GM23338 (cell line): ENCODE data around the gene SYNDIG1. TPM values are rescaled to one million over a fixed set of nuclear protein-coding genes. Genes with fewer than 3 reads are reported as not detected.

Experiments used
- ATAC-seq: fragments of 200-7000 bp; cut with Tn5 transposase; 3 replicates; pipeline ENCODE4 v1.9.1; 2020
- DNase-seq: peaks from one replicate; pipeline ENCODE4 v3.0.0-alpha.2; 2015; ENCODE audit warnings: low spot score
- H2AFZ ChIP-seq: fragments of 200-600 bp; sonication (generic); 2 replicates; pipeline ENCODE4 v1.8.0; 2016; ENCODE audit warnings: antibody characterized with exemption, mild to moderate bottlenecking, moderate library complexity
- H3F3A ChIP-seq: fragments of 200-600 bp; sonication (generic); replicated peaks from 2 replicates; pipeline ENCODE4 v1.8.0; 2017; ENCODE audit warnings: antibody characterized with exemption, mixed run types, low read depth
- H3K27ac ChIP-seq: fragments of 200-600 bp; sonication (generic); 2 replicates; pipeline ENCODE4 v1.6.1; 2016; ENCODE audit warnings: low read depth
- H3K27me3 ChIP-seq: fragments of 200-600 bp; sonication (generic); 2 replicates; pipeline ENCODE4 v1.8.0; 2016; ENCODE audit warnings: mild to moderate bottlenecking, mixed run types, moderate library complexity; ENCODE audit not compliant: insufficient read depth
- H3K36me3 ChIP-seq: fragments of 200-600 bp; sonication (generic); 2 replicates; pipeline ENCODE4 v1.8.0; 2016; ENCODE audit warnings: mild to moderate bottlenecking; ENCODE audit not compliant: insufficient read depth
- H3K4me1 ChIP-seq: fragments of 200-600 bp; sonication (generic); 2 replicates; pipeline ENCODE4 v1.8.0; 2016; ENCODE audit warnings: mild to moderate bottlenecking, moderate library complexity; ENCODE audit not compliant: insufficient read depth
- H3K4me2 ChIP-seq: fragments of 200-600 bp; sonication (generic); 2 replicates; pipeline ENCODE4 v1.7.1; 2017; ENCODE audit warnings: mixed run types
- H3K4me3 ChIP-seq: fragments of 200-600 bp; sonication (generic); 2 replicates; pipeline ENCODE4 v1.6.1; 2016; ENCODE audit warnings: mixed run types
- H3K79me2 ChIP-seq: fragments of 200-600 bp; sonication (generic); replicated peaks from 2 replicates; pipeline ENCODE4 v1.8.0; 2017; ENCODE audit warnings: mild to moderate bottlenecking; ENCODE audit not compliant: insufficient read depth
- H3K9me2 ChIP-seq: fragments of 200-600 bp; sonication (generic); 2 replicates; pipeline ENCODE4 v1.8.0; 2017; ENCODE audit not compliant: insufficient read depth
- H4K20me1 ChIP-seq: fragments of 200-600 bp; sonication (generic); replicated peaks from 2 replicates; pipeline ENCODE4 v1.8.0; 2017; ENCODE audit warnings: mild to moderate bottlenecking; ENCODE audit not compliant: insufficient read depth
- H3K27ac Mint-ChIP-seq: 2 replicates; pipeline ENCODE4 v1.8.0; 2020; ENCODE audit warnings: inconsistent platforms, mild to moderate bottlenecking, moderate library complexity, mixed read lengths
- H3K27me3 Mint-ChIP-seq: 3 replicates; pipeline ENCODE4 v1.8.0; 2022; ENCODE audit warnings: low read depth, mild to moderate bottlenecking, moderate library complexity, mixed read lengths, inconsistent platforms; ENCODE audit not compliant: insufficient read depth, poor library complexity
- H3K36me3 Mint-ChIP-seq: 3 replicates; pipeline ENCODE4 v1.8.0; 2021; ENCODE audit warnings: low read depth, mild to moderate bottlenecking, inconsistent platforms, moderate library complexity, mixed read lengths
- H3K4me1 Mint-ChIP-seq: 3 replicates; pipeline ENCODE4 v1.8.0; 2020; ENCODE audit warnings: mild to moderate bottlenecking, inconsistent platforms, mixed read lengths
- H3K4me3 Mint-ChIP-seq: 3 replicates; pipeline ENCODE4 v1.8.0; 2021; ENCODE audit warnings: moderate library complexity, mild to moderate bottlenecking, inconsistent platforms, mixed read lengths
- H3K9me3 Mint-ChIP-seq: 3 replicates; pipeline ENCODE4 v1.8.0; 2020; ENCODE audit warnings: moderate library complexity, mild to moderate bottlenecking, inconsistent platforms, mixed read lengths
- CREB1 ChIP-seq: fragments of 250-450 bp; sonication (Bioruptor Pico); IDR thresholded peaks from 2 replicates; pipeline ENCODE4 v1.5.0; 2020; ENCODE audit warnings: low read depth, mild to moderate bottlenecking, moderate library complexity
- JUNB ChIP-seq: IDR thresholded peaks from one replicate; pipeline ENCODE4 v1.6.1; 2016; ENCODE audit warnings: antibody characterized with exemption; ENCODE audit not compliant: unreplicated experiment
- POLR2AphosphoS5 ChIP-seq: IDR thresholded peaks from 2 replicates; pipeline ENCODE4 v1.6.1; 2016; ENCODE audit warnings: antibody characterized with exemption, low read depth
- STAT1 ChIP-seq: IDR thresholded peaks from one replicate; pipeline ENCODE4 v1.6.1; 2016; ENCODE audit warnings: antibody characterized with exemption; ENCODE audit not compliant: unreplicated experiment
- ZNF114 ChIP-seq: fragments of 250-450 bp; sonication (Bioruptor Pico); IDR thresholded peaks from 2 replicates; pipeline ENCODE4 v1.5.0; 2020; ENCODE audit warnings: mild to moderate bottlenecking, moderate library complexity
- ZNF331 ChIP-seq: fragments of 250-450 bp; sonication (Bioruptor Pico); IDR thresholded peaks from 2 replicates; pipeline ENCODE4 v1.5.0; 2020; ENCODE audit warnings: low read depth, mild to moderate bottlenecking, moderate library complexity
- polyA plus RNA-seq: library from polyadenylated mRNA; unstranded; fragments of >200 nt; fragmentation: Nextera tagmentation; extraction: Ambion mirVana; gene quantifications from 2 replicates; pipeline ENCODE4 v1.2.1, GENCODE V29; 2016
- total RNA-seq: library from RNA; depleted of rRNA; stranded (reverse); fragments of >200 nt; shearing (Covaris generic); gene quantifications from 2 replicates; pipeline ENCODE4 v1.2.3, GENCODE V29; 2014
- TF ChIP-seq, protein P1 (sequence below): IDR thresholded peaks from 2 replicates; pipeline ENCODE4 v1.6.1; 2016; ENCODE audit warnings: antibody characterized with exemption
- TF ChIP-seq, protein P2 (sequence below): IDR thresholded peaks from one replicate; pipeline ENCODE4 v1.6.1; 2018; ENCODE audit warnings: antibody characterized with exemption; ENCODE audit not compliant: unreplicated experiment
- TF ChIP-seq, protein P3 (sequence below): fragments of 250-450 bp; sonication (Bioruptor Pico); IDR thresholded peaks from 2 replicates; pipeline ENCODE4 v1.5.0; 2020; ENCODE audit warnings: mild to moderate bottlenecking, moderate library complexity

SYNDIG1 gene
- total and polyA plus RNA-seq, 2 experiments from 2014 or later, result 2.8 to 4.8 TPM

DNA sequence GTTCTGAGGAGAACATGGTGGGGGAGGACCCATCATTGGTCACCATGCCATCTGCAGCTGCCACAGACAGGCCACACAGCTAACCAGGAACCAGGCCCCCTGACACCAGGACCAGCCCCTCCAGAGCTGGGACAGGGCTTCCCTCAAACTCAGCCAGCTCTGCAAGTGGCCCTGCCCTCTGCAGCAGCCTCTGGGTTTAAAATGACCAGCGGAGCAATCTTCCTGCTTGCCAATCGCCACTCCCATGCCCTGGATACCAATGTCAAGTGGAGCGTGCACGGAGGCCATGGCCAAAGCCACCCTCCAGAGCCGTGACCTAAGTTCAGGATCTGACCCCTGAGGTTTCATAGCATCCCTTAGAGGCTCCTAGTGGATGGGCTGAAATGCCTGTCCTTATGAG lies 199.4 kb downstream of the SYNDIG1 start:
- no peaks in the 10 kb centered on the region for H3K36me3 Mint-ChIP-seq
- H3K9me3 Mint-ChIP-seq, result no peaks in the 10 kb centered on the region; the same call in 2 of the 3 replicates
- H3K27me3 Mint-ChIP-seq, result peaks cover 7% of the 10 kb centered on the region
- H3K27me3 ChIP-seq, result no peaks in the 10 kb centered on the region
- no peak overlapping the region for H3K4me3 ChIP-seq
- no peaks in the 10 kb centered on the region for H3K4me1 ChIP-seq
- ATAC-seq (no peak), DNase-seq (no peak)
- H2AFZ ChIP-seq, result no peak overlapping the region
- H4K20me1 ChIP-seq, result no peaks in the 10 kb centered on the region
- H3K4me2 ChIP-seq, result no peak overlapping the region
- 0 out of 2 replicates have a peak, but pooled peaks cover 2% of the 10 kb centered on the region for H3K9me2 ChIP-seq
- no peak overlapping the region for H3K27ac Mint-ChIP-seq
- H3K27ac ChIP-seq, result no peak overlapping the region
- TF ChIP-seq, protein P1, sequence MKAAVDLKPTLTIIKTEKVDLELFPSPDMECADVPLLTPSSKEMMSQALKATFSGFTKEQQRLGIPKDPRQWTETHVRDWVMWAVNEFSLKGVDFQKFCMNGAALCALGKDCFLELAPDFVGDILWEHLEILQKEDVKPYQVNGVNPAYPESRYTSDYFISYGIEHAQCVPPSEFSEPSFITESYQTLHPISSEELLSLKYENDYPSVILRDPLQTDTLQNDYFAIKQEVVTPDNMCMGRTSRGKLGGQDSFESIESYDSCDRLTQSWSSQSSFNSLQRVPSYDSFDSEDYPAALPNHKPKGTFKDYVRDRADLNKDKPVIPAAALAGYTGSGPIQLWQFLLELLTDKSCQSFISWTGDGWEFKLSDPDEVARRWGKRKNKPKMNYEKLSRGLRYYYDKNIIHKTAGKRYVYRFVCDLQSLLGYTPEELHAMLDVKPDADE, result no peak
- no peak for TF ChIP-seq ZNF114 (CRISPR knock-in tag)
- no peak for TF ChIP-seq CREB1 (CRISPR knock-in tag)
- TF ChIP-seq, protein P2, sequence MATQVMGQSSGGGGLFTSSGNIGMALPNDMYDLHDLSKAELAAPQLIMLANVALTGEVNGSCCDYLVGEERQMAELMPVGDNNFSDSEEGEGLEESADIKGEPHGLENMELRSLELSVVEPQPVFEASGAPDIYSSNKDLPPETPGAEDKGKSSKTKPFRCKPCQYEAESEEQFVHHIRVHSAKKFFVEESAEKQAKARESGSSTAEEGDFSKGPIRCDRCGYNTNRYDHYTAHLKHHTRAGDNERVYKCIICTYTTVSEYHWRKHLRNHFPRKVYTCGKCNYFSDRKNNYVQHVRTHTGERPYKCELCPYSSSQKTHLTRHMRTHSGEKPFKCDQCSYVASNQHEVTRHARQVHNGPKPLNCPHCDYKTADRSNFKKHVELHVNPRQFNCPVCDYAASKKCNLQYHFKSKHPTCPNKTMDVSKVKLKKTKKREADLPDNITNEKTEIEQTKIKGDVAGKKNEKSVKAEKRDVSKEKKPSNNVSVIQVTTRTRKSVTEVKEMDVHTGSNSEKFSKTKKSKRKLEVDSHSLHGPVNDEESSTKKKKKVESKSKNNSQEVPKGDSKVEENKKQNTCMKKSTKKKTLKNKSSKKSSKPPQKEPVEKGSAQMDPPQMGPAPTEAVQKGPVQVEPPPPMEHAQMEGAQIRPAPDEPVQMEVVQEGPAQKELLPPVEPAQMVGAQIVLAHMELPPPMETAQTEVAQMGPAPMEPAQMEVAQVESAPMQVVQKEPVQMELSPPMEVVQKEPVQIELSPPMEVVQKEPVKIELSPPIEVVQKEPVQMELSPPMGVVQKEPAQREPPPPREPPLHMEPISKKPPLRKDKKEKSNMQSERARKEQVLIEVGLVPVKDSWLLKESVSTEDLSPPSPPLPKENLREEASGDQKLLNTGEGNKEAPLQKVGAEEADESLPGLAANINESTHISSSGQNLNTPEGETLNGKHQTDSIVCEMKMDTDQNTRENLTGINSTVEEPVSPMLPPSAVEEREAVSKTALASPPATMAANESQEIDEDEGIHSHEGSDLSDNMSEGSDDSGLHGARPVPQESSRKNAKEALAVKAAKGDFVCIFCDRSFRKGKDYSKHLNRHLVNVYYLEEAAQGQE, result no peak
- TF ChIP-seq STAT1, result no peak
- no peak for TF ChIP-seq ZNF331 (CRISPR knock-in tag)
- TF ChIP-seq JUNB, result no peak
- TF ChIP-seq POLR2AphosphoS5, result no peak
- TF ChIP-seq, protein P3, sequence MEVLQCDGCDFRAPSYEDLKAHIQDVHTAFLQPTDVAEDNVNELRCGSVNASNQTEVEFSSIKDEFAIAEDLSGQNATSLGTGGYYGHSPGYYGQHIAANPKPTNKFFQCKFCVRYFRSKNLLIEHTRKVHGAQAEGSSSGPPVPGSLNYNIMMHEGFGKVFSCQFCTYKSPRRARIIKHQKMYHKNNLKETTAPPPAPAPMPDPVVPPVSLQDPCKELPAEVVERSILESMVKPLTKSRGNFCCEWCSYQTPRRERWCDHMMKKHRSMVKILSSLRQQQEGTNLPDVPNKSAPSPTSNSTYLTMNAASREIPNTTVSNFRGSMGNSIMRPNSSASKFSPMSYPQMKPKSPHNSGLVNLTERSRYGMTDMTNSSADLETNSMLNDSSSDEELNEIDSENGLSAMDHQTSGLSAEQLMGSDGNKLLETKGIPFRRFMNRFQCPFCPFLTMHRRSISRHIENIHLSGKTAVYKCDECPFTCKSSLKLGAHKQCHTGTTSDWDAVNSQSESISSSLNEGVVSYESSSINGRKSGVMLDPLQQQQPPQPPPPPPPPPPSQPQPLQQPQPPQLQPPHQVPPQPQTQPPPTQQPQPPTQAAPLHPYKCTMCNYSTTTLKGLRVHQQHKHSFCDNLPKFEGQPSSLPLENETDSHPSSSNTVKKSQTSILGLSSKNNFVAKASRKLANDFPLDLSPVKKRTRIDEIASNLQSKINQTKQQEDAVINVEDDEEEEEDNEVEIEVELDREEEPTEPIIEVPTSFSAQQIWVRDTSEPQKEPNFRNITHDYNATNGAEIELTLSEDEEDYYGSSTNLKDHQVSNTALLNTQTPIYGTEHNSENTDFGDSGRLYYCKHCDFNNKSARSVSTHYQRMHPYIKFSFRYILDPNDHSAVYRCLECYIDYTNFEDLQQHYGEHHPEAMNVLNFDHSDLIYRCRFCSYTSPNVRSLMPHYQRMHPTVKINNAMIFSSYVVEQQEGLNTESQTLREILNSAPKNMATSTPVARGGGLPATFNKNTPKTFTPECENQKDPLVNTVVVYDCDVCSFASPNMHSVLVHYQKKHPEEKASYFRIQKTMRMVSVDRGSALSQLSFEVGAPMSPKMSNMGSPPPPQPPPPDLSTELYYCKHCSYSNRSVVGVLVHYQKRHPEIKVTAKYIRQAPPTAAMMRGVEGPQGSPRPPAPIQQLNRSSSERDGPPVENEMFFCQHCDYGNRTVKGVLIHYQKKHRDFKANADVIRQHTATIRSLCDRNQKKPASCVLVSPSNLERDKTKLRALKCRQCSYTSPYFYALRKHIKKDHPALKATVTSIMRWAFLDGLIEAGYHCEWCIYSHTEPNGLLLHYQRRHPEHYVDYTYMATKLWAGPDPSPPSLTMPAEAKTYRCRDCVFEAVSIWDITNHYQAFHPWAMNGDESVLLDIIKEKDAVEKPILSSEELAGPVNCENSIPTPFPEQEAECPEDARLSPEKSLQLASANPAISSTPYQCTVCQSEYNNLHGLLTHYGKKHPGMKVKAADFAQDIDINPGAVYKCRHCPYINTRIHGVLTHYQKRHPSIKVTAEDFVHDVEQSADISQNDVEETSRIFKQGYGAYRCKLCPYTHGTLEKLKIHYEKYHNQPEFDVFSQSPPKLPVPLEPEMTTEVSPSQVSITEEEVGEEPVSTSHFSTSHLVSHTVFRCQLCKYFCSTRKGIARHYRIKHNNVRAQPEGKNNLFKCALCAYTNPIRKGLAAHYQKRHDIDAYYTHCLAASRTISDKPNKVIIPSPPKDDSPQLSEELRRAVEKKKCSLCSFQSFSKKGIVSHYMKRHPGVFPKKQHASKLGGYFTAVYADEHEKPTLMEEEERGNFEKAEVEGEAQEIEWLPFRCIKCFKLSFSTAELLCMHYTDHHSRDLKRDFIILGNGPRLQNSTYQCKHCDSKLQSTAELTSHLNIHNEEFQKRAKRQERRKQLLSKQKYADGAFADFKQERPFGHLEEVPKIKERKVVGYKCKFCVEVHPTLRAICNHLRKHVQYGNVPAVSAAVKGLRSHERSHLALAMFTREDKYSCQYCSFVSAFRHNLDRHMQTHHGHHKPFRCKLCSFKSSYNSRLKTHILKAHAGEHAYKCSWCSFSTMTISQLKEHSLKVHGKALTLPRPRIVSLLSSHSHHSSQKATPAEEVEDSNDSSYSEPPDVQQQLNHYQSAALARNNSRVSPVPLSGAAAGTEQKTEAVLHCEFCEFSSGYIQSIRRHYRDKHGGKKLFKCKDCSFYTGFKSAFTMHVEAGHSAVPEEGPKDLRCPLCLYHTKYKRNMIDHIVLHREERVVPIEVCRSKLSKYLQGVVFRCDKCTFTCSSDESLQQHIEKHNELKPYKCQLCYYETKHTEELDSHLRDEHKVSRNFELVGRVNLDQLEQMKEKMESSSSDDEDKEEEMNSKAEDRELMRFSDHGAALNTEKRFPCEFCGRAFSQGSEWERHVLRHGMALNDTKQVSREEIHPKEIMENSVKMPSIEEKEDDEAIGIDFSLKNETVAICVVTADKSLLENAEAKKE (CRISPR knock-in tag), result no peak
- no peak overlapping the region for H3K4me3 Mint-ChIP-seq
- no peaks in the 10 kb centered on the region for H3K79me2 ChIP-seq
- no peaks in the 10 kb centered on the region for H3K36me3 ChIP-seq
- no peaks in the 10 kb centered on the region for H3F3A ChIP-seq
- H3K4me1 Mint-ChIP-seq, result peaks cover 6% of the 10 kb centered on the region; the same call in 1 of the 3 replicates
